ENCODE results near the gene ADGRF1.

ADGRF1 gene

GRCh38 chr6:46959419-46959818 is 82.7 kb downstream of the ADGRF1 start:
- no peak for TF ChIP-seq MAX (IDR thresholded peaks at IDR 0.05; ENCODE audit: low read depth, low read length)
- no peak for TF ChIP-seq MYC (IDR thresholded peaks at IDR 0.05; ENCODE audit: low read depth, low read length)
- TF ChIP-seq POLR2A (IDR thresholded peaks at IDR 0.05; ENCODE audit: extremely low read depth, insufficient read length) = no peak
- TF ChIP-seq CTCF (IDR thresholded peaks at IDR 0.05; ENCODE audit: low read depth, low read length) = no peak
- H3K4me3 ChIP-seq (ENCODE audit: low read depth, low read length) = no peak overlapping the region
- DNase-seq (ENCODE audit: low read depth) = no peak

- no peak overlapping the region for H3K4me3 ChIP-seq (ENCODE audit: low read depth, low read length)
- DNase-seq (ENCODE audit: low read depth) = no peak
- TF ChIP-seq POLR2A (IDR thresholded peaks at IDR 0.05; ENCODE audit: extremely low read depth, insufficient read length) = no peak
These were observed 85.7 kb downstream of the ADGRF1 start for GRCh38 chr6:46956409-46956808.

GRCh38 chr6:46954837-46955451 is 87.2 kb downstream of the ADGRF1 start:
- no peak for DNase-seq (ENCODE audit: low read depth)
- no peak overlapping the region for H3K4me3 ChIP-seq (ENCODE audit: low read depth, low read length)
- TF ChIP-seq MAX (IDR thresholded peaks at IDR 0.05; ENCODE audit: low read depth, low read length) (no peak), POLR2A (IDR thresholded peaks at IDR 0.05; ENCODE audit: extremely low read depth, insufficient read length) (no peak)

- no peak for TF ChIP-seq CTCF (IDR thresholded peaks at IDR 0.05; ENCODE audit: low read depth, low read length)
- no peak for TF ChIP-seq POLR2A (IDR thresholded peaks at IDR 0.05; ENCODE audit: extremely low read depth, insufficient read length)
- TF ChIP-seq MAX (IDR thresholded peaks at IDR 0.05; ENCODE audit: low read depth, low read length) = no peak
- no peak for TF ChIP-seq MYC (IDR thresholded peaks at IDR 0.05; ENCODE audit: low read depth, low read length)
- no peak for DNase-seq (ENCODE audit: low read depth)
- no peak overlapping the region for H3K4me3 ChIP-seq (ENCODE audit: low read depth, low read length)
These were observed 88.2 kb downstream of the ADGRF1 start for GRCh38 chr6:46953921-46954320.

GRCh38 chr6:46949632-46950280 is 92.4 kb downstream of the ADGRF1 start:
- TF ChIP-seq MAX (IDR thresholded peaks at IDR 0.05; ENCODE audit: low read depth, low read length) = no peak
- TF ChIP-seq POLR2A (IDR thresholded peaks at IDR 0.05; ENCODE audit: extremely low read depth, insufficient read length) = no peak
- TF ChIP-seq CTCF (IDR thresholded peaks at IDR 0.05; ENCODE audit: low read depth, low read length) = no peak
- no peak for TF ChIP-seq MYC (IDR thresholded peaks at IDR 0.05; ENCODE audit: low read depth, low read length)
- H3K4me3 ChIP-seq (ENCODE audit: low read depth, low read length) = no peak overlapping the region
- DNase-seq (ENCODE audit: low read depth) = no peak

GRCh38 chr6:46948699-46949098 is 93.4 kb downstream of the ADGRF1 start:
- no peak for DNase-seq (ENCODE audit: low read depth)
- TF ChIP-seq MAX (IDR thresholded peaks at IDR 0.05; ENCODE audit: low read depth, low read length) = no peak
- TF ChIP-seq POLR2A (IDR thresholded peaks at IDR 0.05; ENCODE audit: extremely low read depth, insufficient read length) = no peak
- no peak for TF ChIP-seq MYC (IDR thresholded peaks at IDR 0.05; ENCODE audit: low read depth, low read length)
- no peak for TF ChIP-seq CTCF (IDR thresholded peaks at IDR 0.05; ENCODE audit: low read depth, low read length)
- H3K4me3 ChIP-seq (ENCODE audit: low read depth, low read length) = no peak overlapping the region

Measured in NB4 (cell line).